Esophagus squamous epithelium (tissue), 5 donors: ENCODE measurements around the gene DDX24. TPM values are rescaled to one million over a fixed set of nuclear protein-coding genes. Genes with fewer than 3 reads are reported as not detected.
A peak's percentile ranks its signal among the peaks of the same experiment; 100 is the strongest.

Source experiments
- DNase-seq: peaks from one replicate; lab custom pipeline; 2025; lab: John Stamatoyannopoulos, UW
- H3K27ac ChIP-seq, 4 donors: fragments of 200-600 bp; sonication (generic); one replicate each; pipeline ENCODE4 v1.5.1; 2016 to 2019; ENCODE audit warnings: mild to moderate bottlenecking in 1 of 4
- H3K27me3 ChIP-seq, 4 donors: fragments of 200-600 bp; sonication (generic); 1 replicate in 3 of 4; 2 replicates in 1 of 4; pipeline versions ENCODE4 v1.5.1 to v1.6.0; 2017 to 2021; ENCODE audit warnings: antibody characterized with exemption in 1 of 4
- H3K36me3 ChIP-seq, 3 donors: fragments of 200-600 bp; sonication (generic); one replicate each; pipeline ENCODE4 v1.5.1; 2016 to 2019
- H3K4me1 ChIP-seq, 3 donors: fragments of 200-600 bp; sonication (generic); one replicate each; pipeline ENCODE4 v1.5.1; 2017 to 2019
- H3K4me3 ChIP-seq, 4 donors: fragments of 200-600 bp; sonication (generic); 1 replicate in 3 of 4; 2 replicates in 1 of 4; pipeline ENCODE4 v1.5.1; 2016 to 2019; ENCODE audit warnings: mild to moderate bottlenecking in 2 of 4, moderate library complexity in 1 of 4
- H3K9me3 ChIP-seq, 3 donors: fragments of 200-600 bp; sonication (generic); one replicate each; pipeline ENCODE4 v1.5.1; 2016 to 2019
- POLR2A ChIP-seq, 4 donors: fragments of 450-650 bp; IDR thresholded peaks; one replicate each; pipeline ENCODE4 v1.6.1; 2017; ENCODE audit warnings: antibody characterized with exemption in 4 of 4, mild to moderate bottlenecking in 4 of 4, moderate library complexity in 3 of 4
- WGBS, 2 donors: methylation state at CpG; one replicate each; pipeline ENCODE4 v1.1.5; 2018; 5-methylcytosine and 5-hydroxymethylcytosine counted together
- intact Hi-C: fragments of 100-400 bp; cut with DNase I; formaldehyde crosslinking; loops from one replicate; pipeline ENCODE4 v1.15.0; 2022
- total RNA-seq, 4 donors: library from RNA; depleted of rRNA; stranded (reverse); fragments of >200 nt; gene quantifications; one replicate each; pipeline ENCODE4 v1.1.0, GENCODE V29; 2016
- TF ChIP-seq, protein P1 (sequence below), 6 experiments: fragments of 450-650 bp in 4 of 6; fragments of 200-600 bp in 2 of 6; sonication (generic) in 2 of 6; IDR thresholded peaks; one replicate each; pipeline ENCODE4 v1.5.1; 2016 to 2019; ENCODE audit warnings: antibody characterized with exemption in 6 of 6, mild to moderate bottlenecking in 4 of 6, moderate library complexity in 4 of 6
- donor health status: DM: yes; HTN: yes; CAD: no.

Gene DDX24
- total RNA-seq, 4 donors from 2014 or later = 63.9 to 114 (median 71.9) TPM

DNA sequence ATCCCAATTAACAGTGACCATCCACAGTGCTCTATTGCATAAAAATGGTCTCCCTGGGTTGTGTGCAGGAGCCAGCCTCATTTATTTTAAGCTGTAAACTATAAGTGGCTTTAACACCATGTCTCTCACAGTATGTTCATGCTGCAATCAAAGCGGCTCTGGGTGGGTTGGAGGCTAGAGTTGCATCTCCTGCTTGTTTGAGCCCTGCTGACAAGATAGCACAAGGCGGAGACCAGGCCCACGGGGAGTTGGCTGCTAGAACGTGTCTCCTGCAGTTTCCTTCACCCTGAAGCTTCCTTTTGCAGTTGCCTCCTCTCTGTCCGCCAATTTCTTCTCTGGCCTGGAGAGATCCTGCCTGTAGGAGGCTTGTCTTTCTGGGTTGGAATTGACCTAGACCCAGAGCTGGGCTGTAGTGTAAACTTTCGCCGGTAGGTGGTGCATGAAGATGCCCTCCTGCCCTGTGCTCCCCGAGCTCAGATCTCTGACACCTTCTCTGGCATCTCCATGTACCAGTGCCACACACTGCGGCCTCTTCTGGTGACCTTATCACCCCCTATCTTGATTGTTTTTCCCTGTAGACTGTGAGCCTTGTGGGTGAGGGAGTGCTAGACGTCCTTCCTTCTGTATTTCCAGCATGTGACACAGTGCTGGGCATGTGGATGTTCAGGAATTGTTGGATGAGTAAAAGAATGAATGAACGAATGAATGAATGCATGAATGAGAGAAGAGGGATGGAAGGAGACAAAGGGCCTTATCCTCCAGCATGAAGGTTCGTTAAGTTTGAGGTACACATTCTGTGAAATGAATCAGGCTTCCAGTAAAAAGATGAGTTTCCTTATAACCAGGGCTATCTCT is 44.5 kb downstream of the DDX24 start:
- no peak for TF ChIP-seq POLR2A (IDR thresholded peaks at IDR 0.05)
- TF ChIP-seq, protein P1, sequence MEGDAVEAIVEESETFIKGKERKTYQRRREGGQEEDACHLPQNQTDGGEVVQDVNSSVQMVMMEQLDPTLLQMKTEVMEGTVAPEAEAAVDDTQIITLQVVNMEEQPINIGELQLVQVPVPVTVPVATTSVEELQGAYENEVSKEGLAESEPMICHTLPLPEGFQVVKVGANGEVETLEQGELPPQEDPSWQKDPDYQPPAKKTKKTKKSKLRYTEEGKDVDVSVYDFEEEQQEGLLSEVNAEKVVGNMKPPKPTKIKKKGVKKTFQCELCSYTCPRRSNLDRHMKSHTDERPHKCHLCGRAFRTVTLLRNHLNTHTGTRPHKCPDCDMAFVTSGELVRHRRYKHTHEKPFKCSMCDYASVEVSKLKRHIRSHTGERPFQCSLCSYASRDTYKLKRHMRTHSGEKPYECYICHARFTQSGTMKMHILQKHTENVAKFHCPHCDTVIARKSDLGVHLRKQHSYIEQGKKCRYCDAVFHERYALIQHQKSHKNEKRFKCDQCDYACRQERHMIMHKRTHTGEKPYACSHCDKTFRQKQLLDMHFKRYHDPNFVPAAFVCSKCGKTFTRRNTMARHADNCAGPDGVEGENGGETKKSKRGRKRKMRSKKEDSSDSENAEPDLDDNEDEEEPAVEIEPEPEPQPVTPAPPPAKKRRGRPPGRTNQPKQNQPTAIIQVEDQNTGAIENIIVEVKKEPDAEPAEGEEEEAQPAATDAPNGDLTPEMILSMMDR (IDR thresholded peaks at IDR 0.05) = peak; percentile 63 to 90 (median 84)
- 19 to 30% methylated on average over 11 of the region's 12 CpGs for WGBS, 2 donors
- H3K4me1 ChIP-seq = peaks cover 0 to under 1% (median 0%) of the 10 kb centered on the region in 3 donors
- no peaks in the 10 kb centered on the region for H3K9me3 ChIP-seq
- peaks cover 0 to 7% (median 0%) of the 10 kb centered on the region in 3 donors for H3K36me3 ChIP-seq
- intact Hi-C loops = no loop called here
- H3K4me3 ChIP-seq = no peak overlapping the region
- no peak for DNase-seq
- no peak overlapping the region for H3K27ac ChIP-seq
- H3K27me3 ChIP-seq = no peaks in the 10 kb centered on the region

DNA sequence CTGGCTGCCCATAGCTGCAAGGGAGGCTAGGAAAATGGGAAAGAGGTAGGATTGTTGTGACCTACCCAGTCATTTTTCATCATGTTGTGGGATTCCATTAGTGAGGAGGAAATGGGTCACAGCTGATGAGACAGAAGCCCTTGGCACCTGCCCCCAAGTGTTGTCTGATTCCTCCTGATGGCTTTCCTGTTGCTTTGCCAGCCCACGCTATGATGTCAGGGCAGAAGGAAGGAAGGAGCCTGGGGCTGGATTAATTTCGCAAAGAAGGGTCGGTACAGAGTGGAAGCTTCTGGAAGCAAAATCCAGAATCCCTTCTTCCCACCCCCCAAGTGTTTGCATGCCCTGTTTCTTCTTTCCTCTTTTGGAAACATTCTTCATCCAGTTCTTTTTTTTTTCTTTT is 46.1 kb downstream of the DDX24 start:
- TF ChIP-seq, protein P1 (IDR thresholded peaks at IDR 0.05) = no peak
- TF ChIP-seq POLR2A (IDR thresholded peaks at IDR 0.05) = no peak
- intact Hi-C loops = loop anchor here (5.0 kb wide), 1 partner anchor 102 kb away; no protein-coding TSS in a partner anchor
- no peak for DNase-seq
- H3K4me3 ChIP-seq = no peak overlapping the region
- no peak overlapping the region for H3K27ac ChIP-seq
- H3K27me3 ChIP-seq = no peaks in the 10 kb centered on the region
- peaks cover 0 to 7% (median 0%) of the 10 kb centered on the region in 3 donors for H3K36me3 ChIP-seq
- no peaks in the 10 kb centered on the region for H3K9me3 ChIP-seq
- 63 to 84% methylated on average over 3 of the region's 3 CpGs for WGBS, 2 donors
- no peaks in the 10 kb centered on the region for H3K4me1 ChIP-seq

DNA sequence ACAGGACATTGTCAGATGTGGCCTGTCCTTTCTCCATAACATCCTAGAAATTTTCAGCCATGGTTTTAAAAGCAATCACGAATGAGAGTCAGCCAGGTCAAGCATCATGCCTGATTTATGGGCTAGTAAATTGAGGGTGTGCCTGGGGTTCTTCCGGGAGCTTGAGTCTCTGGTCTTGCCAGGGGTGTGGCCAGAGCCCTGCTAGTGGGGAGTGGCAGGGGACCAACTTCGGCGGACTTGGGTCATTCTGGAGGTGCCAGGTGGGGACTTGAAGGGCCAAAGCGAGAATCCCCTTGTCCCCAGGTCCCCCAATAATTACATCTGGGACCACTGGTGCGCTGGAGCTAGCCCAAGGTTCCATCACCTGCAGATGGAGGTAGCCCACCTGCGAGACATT is 49.1 kb downstream of the DDX24 start:
- 64 to 67% methylated on average over 6 of the region's 7 CpGs for WGBS, 2 donors
- Histone ChIP-seq H3K27me3 (no peaks in the 10 kb centered on the region), H3K4me3 (no peak overlapping the region), H3K9me3 (no peaks in the 10 kb centered on the region), H3K36me3 (no peaks in the 10 kb centered on the region), H3K27ac (no peak overlapping the region), H3K4me1 (peaks cover 5 to 20% (median 12%) of the 10 kb centered on the region in 3 donors)
- no peak for DNase-seq
- intact Hi-C loops = loop anchor here (5.0 kb wide), 1 partner anchor 105 kb away; no protein-coding TSS in a partner anchor
- TF ChIP-seq POLR2A (IDR thresholded peaks at IDR 0.05) = no peak

- Histone ChIP-seq H3K36me3 (no peaks in the 10 kb centered on the region), H3K4me1 (peaks cover 7 to 25% (median 15%) of the 10 kb centered on the region in 3 donors), H3K9me3 (no peaks in the 10 kb centered on the region), H3K27me3 (no peaks in the 10 kb centered on the region), H3K4me3 (no peak overlapping the region), H3K27ac (no peak overlapping the region)
- intact Hi-C loops = loop anchor here (5.0 kb wide), 1 partner anchor 106 kb away; no protein-coding TSS in a partner anchor
- no peak for DNase-seq
- TF ChIP-seq, protein P1 (IDR thresholded peaks at IDR 0.05) = no peak
- no peak for TF ChIP-seq POLR2A (IDR thresholded peaks at IDR 0.05)
- 88 to 93% methylated on average over 8 of the region's 8 CpGs for WGBS, 2 donors
These were observed 49.7 kb downstream of the DDX24 start for GRCh38 chr14:94031161-94031882.

DNA sequence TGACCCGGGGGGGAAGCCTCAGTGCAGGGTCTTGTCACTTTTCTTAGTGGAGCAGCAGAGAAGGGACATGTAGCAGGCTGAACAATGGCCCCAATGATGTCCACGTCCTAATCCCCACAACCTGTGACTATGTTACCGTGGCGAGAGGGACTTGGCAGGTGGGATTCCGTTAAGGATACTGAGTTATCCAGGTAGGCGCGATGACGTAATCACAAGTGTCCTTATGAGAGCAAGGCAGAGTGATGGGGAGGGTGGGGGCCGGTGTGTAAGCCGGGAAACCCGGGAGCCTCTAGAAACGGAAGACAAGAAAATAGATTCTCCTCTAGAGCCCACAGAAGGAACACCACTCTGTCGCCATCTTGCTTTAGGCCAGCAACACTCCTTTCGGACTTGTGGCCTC is 50.4 kb downstream of the DDX24 start:
- Histone ChIP-seq H3K4me3 (no peak overlapping the region), H3K36me3 (no peaks in the 10 kb centered on the region), H3K9me3 (no peaks in the 10 kb centered on the region), H3K27ac (no peak overlapping the region), H3K27me3 (no peaks in the 10 kb centered on the region), H3K4me1 (peaks cover 7 to 31% (median 18%) of the 10 kb centered on the region in 3 donors)
- intact Hi-C loops = loop anchor here (5.0 kb wide), 1 partner anchor 107 kb away; no protein-coding TSS in a partner anchor
- DNase-seq = no peak
- 93 to 96% methylated on average over 12 to 13 of the region's 14 CpGs for WGBS, 2 donors
- TF ChIP-seq, protein P1 (IDR thresholded peaks at IDR 0.05) = no peak
- TF ChIP-seq POLR2A (IDR thresholded peaks at IDR 0.05) = no peak
